GM19468 (cell line): Measurements from ENCODE around the gene WEE2.

Source experiments
- ATAC-seq: cut with Tn5 transposase; IDR thresholded peaks from one replicate; pipeline ENCODE4 v1.9.1; 2021; ENCODE audit warnings: mild to moderate bottlenecking, moderate library complexity, moderate number of reproducible peaks; ENCODE audit not compliant: unreplicated experiment; ENCODE audit errors: extremely low read depth

Gene WEE2

DNA sequence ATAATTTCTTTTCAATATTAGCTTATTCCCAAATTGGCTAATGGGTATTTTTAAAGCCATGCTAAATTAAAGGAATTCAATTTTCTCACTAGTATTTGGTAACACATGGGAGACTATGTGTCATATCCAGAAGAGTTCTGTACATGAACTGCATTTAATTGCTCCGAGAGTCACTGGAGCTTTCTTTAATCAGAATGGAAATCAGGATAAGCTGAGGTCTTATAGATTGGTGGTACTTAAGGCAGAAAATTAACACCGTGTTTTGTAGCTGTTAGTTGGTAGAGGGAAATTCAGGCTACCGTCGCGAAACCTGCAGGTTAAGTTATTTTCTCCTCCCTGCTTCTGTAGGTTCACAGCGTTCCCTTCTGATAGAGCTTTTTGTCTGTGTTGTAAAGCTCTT is at the start of gene WEE2:
WEE2 (plus strand) TSS at position 3 of the 400 bp plus-strand sequence. CDS start 406 bp downstream, outside the sequence.
- no peak for ATAC-seq

DNA sequence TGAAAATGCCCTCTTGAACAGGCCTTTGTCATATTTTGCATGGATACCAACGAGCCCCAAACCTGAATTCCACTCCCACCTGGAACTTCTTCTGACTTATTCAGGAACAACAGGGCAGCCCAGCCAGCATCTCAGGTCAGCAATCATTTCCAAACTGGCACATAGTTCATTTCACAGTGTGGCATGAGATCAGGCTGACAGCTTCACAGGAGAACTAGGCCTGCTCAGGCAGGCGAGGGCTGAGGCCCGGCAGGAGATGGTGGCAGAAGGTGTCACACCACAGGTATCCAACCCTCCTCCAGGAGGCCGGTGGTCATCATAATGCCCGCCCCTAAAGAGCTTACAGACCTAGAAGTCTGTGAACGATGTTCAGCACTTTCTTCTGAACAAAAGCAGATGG is 48.7 kb upstream of the WEE2 start:
- ATAC-seq, result no peak

DNA sequence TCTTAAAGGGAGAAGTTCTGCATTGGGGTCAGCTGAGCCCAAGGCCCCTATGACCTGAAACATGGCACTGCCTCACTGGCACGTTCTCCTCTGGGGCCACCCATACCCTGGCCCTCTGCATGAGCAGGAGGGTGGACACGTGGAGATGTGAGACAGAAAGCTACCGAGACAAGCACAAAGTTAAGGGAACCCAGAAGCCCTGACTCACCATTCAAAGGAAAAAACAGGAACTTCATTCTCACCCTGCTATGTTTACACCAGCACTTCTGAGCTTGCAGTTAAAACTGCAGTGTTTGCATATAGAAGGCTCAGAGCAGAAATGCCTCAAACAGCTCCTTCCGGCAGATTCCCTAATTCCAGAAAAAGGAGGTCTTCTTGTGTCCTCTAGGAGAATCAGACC is 47.9 kb upstream of the WEE2 start:
- ATAC-seq, result no peak

DNA sequence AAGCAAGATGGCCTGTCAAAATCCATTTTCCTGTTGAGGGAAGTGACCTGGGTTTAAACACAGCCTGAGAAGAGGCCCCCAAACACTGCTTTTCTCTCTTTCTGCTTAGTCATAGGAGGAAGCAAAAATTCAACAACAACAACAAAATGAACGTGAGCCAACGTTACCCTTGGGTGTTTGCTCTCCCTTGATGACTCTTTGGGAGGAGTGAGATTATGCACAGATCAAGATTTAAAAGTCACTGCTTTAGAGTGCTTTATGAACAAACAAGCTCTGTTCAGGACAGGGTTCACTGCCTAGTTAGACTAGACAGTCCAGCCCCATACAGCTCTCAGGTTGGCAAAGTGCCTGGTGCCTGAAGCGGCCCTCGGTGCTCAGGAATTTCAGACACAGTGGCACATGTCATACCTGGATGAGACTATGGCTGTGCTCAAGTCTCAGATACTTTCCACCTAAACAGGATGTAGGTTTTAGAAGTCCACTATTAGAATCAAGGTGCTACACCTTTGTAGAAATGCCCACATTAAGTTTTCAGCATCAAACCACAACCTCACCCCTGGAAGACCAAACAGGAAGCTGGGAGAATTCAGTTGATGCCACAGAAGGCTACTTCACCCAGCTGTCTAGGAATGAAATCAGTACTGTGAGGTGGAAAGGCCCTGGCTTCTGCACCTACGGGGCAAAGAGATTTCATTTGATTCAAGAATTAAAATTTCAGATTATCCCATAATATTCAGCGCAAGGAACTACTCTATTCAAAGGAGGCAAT is 44.9 kb upstream of the WEE2 start:
- no peak for ATAC-seq

DNA sequence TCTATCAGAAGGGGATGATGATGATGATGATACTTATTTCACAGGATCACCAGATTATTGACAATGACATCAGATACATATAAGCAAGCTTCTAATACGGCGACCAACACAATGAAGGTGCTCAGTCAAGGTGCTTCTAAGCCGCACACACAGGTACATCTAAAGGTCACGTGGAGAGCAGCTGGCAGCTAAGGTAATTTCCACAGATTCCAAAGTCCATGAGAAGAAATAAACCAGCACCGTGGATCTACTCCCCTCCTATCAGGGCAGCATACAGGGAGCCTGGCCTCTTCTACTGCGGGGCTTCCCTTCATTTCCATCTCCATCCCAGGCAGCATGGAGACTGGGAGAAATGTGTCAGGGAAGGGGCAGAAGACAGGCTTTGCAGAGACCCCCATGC is 43.7 kb upstream of the WEE2 start:
- no peak for ATAC-seq

DNA sequence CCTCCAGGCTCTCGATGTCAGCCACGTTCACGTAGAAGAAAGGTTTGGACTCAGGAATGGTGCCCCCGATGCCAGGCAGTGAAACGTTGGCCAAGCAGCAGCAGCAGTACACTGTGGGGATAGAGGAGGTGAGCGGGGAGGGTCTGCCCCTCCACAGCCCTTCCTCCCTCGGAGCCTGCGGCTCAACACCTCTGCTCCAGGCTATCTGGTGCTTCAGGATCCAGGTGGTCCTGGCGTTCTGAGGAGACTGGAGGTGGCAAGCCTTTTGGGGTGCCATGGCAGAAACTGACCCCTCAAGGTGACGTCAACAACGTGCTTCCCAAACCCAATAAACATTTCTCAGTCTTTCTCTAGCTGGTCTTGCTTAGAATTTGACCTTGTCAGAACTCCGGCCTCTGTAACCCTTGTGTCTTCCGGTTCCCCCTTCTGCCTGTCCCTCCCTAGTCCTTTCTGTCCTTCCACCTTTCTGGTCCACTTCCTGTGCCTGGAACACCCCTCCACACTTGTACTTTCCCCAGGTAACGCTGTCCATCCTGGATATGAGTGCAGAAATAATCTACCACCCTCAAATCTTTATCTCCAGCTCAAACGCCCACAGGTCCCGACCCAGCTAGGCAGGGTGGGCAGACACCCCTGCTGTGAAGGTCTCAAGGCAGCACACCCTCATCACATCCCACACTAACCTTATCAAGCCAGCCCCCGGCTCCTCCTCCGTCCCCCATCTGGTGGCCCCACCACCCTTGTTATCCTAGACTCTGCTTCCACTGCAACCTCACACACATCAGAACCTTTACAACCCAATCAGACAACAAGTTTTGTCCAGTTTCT is 42.7 kb upstream of the WEE2 start:
- no peak for ATAC-seq

- ATAC-seq, result no peak
Measured at GRCh38 chr7:141666071-141666470, 42.1 kb upstream of the WEE2 start.

DNA sequence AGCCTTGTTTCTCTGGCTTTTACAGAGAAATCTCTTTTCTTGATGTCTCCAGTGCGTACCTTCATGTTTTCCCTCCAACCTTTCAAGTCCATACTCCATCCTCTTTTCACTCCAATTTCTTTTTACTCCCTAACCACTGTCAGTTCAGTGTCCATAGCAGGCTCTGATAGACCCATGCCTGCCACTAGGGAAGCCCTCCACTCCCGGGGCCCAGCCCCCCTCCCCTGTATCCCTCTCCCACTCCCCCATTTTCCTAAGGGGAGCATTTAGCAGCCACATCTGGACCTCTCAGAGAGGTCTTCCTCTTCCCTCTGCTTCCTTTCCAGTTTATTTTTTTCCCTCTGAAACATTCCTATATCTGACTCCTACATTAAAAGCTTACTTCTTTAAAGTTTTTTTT is 39.3 kb upstream of the WEE2 start:
- no peak for ATAC-seq

- ATAC-seq, result no peak
Measured at GRCh38 chr7:141671705-141672496, 36.3 kb upstream of the WEE2 start.

GRCh38 chr7:141673346-141673745 is 34.8 kb upstream of the WEE2 start:
- ATAC-seq, result no peak

- no peak for ATAC-seq
Measured at GRCh38 chr7:141674171-141674671, 33.9 kb upstream of the WEE2 start.

DNA sequence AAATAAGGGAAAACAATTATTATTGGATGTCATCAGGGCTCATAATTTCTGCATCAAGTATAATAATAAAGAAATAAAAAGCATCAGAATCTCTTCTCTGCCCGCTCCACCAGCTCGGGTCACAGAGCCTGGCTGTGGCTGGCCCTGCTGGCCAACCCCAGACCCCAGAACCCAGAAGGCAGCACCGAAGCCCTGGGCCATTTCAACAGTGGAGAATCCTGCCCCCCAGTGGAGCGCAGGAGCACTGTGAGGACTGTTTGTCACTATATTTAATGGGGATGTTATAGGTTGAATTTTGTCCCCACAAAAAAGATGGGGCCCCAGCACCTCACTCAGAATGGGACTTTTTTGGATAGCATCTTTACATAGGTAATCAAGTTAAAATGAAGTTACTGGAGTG is 33.5 kb upstream of the WEE2 start:
- no peak for ATAC-seq

GRCh38 chr7:141675436-141676215 is 32.5 kb upstream of the WEE2 start:
- no peak for ATAC-seq

GRCh38 chr7:141676618-141677017 is 31.5 kb upstream of the WEE2 start:
- ATAC-seq, result no peak

- peak; percentile 46 for ATAC-seq
Measured at GRCh38 chr7:141679014-141679413, 29.1 kb upstream of the WEE2 start.

DNA sequence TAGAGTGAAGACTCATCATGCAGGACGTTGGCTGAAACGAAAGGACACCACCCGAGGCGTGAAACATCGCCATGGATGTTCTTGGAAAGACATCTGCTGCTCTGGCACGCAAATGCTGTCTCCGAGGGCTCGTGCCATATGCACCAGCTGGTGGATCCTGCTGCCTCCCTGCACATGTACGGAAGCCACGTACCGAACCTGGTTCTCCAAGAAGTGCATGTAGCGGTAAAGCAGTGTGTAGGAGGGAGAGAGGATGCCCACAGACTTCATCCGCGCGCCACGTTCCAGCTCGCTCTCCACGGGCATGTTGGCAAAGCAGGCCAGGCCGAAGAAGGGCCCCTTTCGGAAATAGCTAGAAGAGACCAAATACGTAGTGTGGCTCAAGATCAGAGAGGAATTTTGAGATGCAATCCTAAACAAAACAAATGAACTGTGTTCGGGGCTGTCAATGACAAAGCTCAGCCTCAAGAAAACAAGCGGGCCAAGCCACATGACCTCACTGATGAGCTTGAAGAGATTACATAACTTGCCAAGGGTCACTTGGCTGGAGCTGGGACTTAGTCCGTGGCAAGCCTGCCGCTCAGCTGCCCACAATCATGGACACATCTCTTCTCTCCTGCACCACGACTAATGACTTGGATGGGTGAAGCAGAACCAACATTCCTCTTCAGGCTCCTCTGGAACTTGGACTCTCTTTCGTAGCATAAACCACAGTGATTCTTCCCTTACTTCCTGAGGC is 22.7 kb upstream of the WEE2 start:
- no peak for ATAC-seq

GRCh38 chr7:141686074-141686473 is 22.1 kb upstream of the WEE2 start:
- ATAC-seq, result no peak

DNA sequence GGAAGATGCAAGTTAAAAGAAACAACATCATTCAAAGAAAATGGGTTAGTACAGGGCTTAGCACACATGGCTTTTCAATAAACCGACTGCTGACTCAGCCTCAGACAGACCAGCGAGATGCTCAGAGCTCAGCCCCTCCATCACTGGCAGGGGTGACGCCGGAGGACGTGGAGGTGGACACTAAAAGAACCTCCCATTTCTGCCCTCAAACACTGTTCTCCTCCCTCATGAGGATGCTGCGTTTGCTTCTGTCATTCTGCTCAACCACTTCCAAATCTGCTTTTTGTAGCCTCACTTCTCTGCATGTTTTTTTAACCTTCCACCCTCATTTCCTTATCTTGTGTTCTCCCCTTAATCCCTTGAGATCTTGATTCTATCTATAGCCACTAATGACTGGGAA is 21.5 kb upstream of the WEE2 start:
- ATAC-seq, result no peak

DNA sequence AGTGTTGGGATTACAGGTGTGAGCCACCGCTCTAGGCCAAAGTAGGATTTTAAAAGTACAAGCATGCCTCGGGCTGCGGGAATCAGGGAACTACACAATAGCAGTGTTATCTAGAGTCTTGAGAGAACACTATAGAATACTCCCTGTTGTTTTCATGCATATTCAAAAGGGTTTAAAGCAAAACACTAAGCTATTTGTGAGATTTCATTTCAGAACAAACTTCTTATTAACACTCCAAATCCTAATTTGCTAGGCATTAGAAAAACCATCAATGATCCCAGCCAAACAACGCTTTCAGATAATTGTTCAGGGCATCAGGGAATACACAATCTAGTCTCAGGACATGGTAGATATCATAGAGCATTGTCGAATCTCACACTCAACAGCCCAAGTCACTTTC is 20.1 kb upstream of the WEE2 start:
- ATAC-seq, result no peak
